Body of pancreas (tissue), 4 donors: Measurements from ENCODE around the gene BMPER. TPM values are rescaled to one million over a fixed set of nuclear protein-coding genes. Genes with fewer than 3 reads are reported as not detected.

Source experiments
- ATAC-seq: fragments of 150-250 bp; one replicate; pipeline ENCODE4 v1.9.1; 2016
- DNase-seq, 4 donors: peaks; one replicate each; pipeline ENCODE4 v3.0.0-alpha.2; 2019
- H3K27ac ChIP-seq, 4 donors: fragments of 200-600 bp; sonication (generic); 1 replicate in 3 of 4; 2 replicates in 1 of 4; pipeline versions ENCODE4 v1.5.1 to v1.6.1; 2016 to 2019; ENCODE audit warnings: mild to moderate bottlenecking in 1 of 4, mixed read lengths in 1 of 4, moderate library complexity in 1 of 4
- H3K27me3 ChIP-seq, 2 donors: fragments of 200-600 bp; sonication (generic); one replicate each; pipeline ENCODE4 v1.6.0; 2016; ENCODE audit warnings: mild to moderate bottlenecking in 1 of 2
- H3K36me3 ChIP-seq, 2 donors: fragments of 200-600 bp; sonication (generic); replicated peaks in 1 of 2; 2 replicates each; pipeline ENCODE4 v1.5.1; 2016; ENCODE audit warnings: low read depth in 2 of 2; ENCODE audit not compliant: insufficient read depth in 1 of 2
- H3K4me1 ChIP-seq: fragments of 200-600 bp; sonication (generic); one replicate; pipeline ENCODE4 v1.6.0; 2016
- H3K4me3 ChIP-seq, 2 donors: fragments of 200-600 bp; sonication (generic); 1 replicate in 1 of 2; 2 replicates in 1 of 2; pipeline ENCODE4 v1.5.1; 2016 to 2019
- H3K9me3 ChIP-seq, 3 donors: fragments of 200-600 bp; sonication (generic); 1 replicate in 2 of 3; 2 replicates in 1 of 3; pipeline ENCODE4 v1.5.1; 2016
- CTCF ChIP-seq, 7 experiments: fragments of 450-650 bp in 4 of 7; fragments of 200-600 bp in 3 of 7; sonication (generic) in 3 of 7; IDR thresholded peaks; one replicate each; pipeline ENCODE4 v1.5.1; 2016 to 2019; ENCODE audit warnings: antibody characterized with exemption in 7 of 7
- POLR2A ChIP-seq, 3 donors: fragments of 450-650 bp; IDR thresholded peaks; one replicate each; pipeline ENCODE4 v1.6.1; 2016; ENCODE audit warnings: antibody characterized with exemption in 3 of 3, mild to moderate bottlenecking in 2 of 3
- WGBS, 2 donors: methylation state at CpG; one replicate each; pipeline ENCODE4 v1.1.5; 2017; 5-methylcytosine and 5-hydroxymethylcytosine counted together
- intact Hi-C: fragments of 100-400 bp; cut with DNase I; formaldehyde crosslinking; loops from one replicate; pipeline ENCODE4 v1.15.1; 2023
- total RNA-seq, 2 donors: library from RNA; depleted of rRNA; stranded (reverse); fragments of >200 nt; gene quantifications; one replicate each; pipeline ENCODE4 v1.1.0, GENCODE V29; 2016

The BMPER gene
- total RNA-seq, 2 donors from 2014 or later, result 0.33 to 0.78 TPM

- no peak for DNase-seq
- Histone ChIP-seq H3K27me3 (no peaks in the 10 kb centered on the region), H3K4me3 (no peak overlapping the region), H3K4me1 (no peaks in the 10 kb centered on the region), H3K27ac (no peak overlapping the region), H3K9me3 (peaks cover 0 to 7% (median 0%) of the 10 kb centered on the region in 3 donors), H3K36me3 (no peaks in the 10 kb centered on the region)
- WGBS, 2 donors, result 72 to 73% methylated on average over 3 of the region's 3 CpGs
- ATAC-seq, result no peak
- TF ChIP-seq POLR2A (IDR thresholded peaks at IDR 0.05) (no peak), CTCF (IDR thresholded peaks at IDR 0.05) (no peak)
- intact Hi-C loops, result no loop called here
Observed at GRCh38 chr7:34117573-34117972, 212.2 kb downstream of the BMPER start.

- Histone ChIP-seq H3K4me1 (no peaks in the 10 kb centered on the region), H3K27ac (no peak overlapping the region), H3K9me3 (no peaks in the 10 kb centered on the region), H3K36me3 (no peaks in the 10 kb centered on the region), H3K27me3 (no peaks in the 10 kb centered on the region), H3K4me3 (no peak overlapping the region)
- no peak for TF ChIP-seq POLR2A (IDR thresholded peaks at IDR 0.05)
- no peak for TF ChIP-seq CTCF (IDR thresholded peaks at IDR 0.05)
- intact Hi-C loops, result no loop called here
- 0 to 26% methylated on average over 1 of the region's 1 CpG for WGBS, 2 donors
- no peak for DNase-seq
- no peak for ATAC-seq
Observed at GRCh38 chr7:34121366-34121765, 216.0 kb downstream of the BMPER start.

GRCh38 chr7:34123316-34123715 is 218.0 kb downstream of the BMPER start:
- Histone ChIP-seq H3K4me1 (no peaks in the 10 kb centered on the region), H3K9me3 (no peaks in the 10 kb centered on the region), H3K4me3 (no peak overlapping the region), H3K27ac (no peak overlapping the region), H3K36me3 (no peaks in the 10 kb centered on the region), H3K27me3 (no peaks in the 10 kb centered on the region)
- intact Hi-C loops, result no loop called here
- TF ChIP-seq CTCF (IDR thresholded peaks at IDR 0.05), result no peak
- no peak for TF ChIP-seq POLR2A (IDR thresholded peaks at IDR 0.05)
- WGBS, 2 donors, result 52 to 65% methylated on average over 2 of the region's 2 CpGs
- ATAC-seq (no peak), DNase-seq (no peak)

GRCh38 chr7:34124765-34125164 is 219.4 kb downstream of the BMPER start:
- Histone ChIP-seq H3K9me3 (no peaks in the 10 kb centered on the region), H3K36me3 (no peaks in the 10 kb centered on the region), H3K27me3 (no peaks in the 10 kb centered on the region), H3K27ac (no peak overlapping the region), H3K4me1 (no peaks in the 10 kb centered on the region), H3K4me3 (no peak overlapping the region)
- TF ChIP-seq POLR2A (IDR thresholded peaks at IDR 0.05), result no peak
- intact Hi-C loops, result no loop called here
- 0 to 57% methylated on average over 1 of the region's 1 CpG for WGBS, 2 donors
- ATAC-seq (no peak), DNase-seq (no peak)

GRCh38 chr7:34128762-34129161 is 223.4 kb downstream of the BMPER start:
- ATAC-seq (no peak), DNase-seq (no peak)
- intact Hi-C loops, result no loop called here
- Histone ChIP-seq H3K9me3 (no peaks in the 10 kb centered on the region), H3K27me3 (no peaks in the 10 kb centered on the region), H3K4me1 (no peaks in the 10 kb centered on the region), H3K4me3 (no peak overlapping the region), H3K27ac (no peak overlapping the region), H3K36me3 (no peaks in the 10 kb centered on the region)
- 58% methylated on average over 5 of the region's 5 CpGs for WGBS, 2 donors
- TF ChIP-seq POLR2A (IDR thresholded peaks at IDR 0.05) (no peak), CTCF (IDR thresholded peaks at IDR 0.05) (no peak)
